Erythroblast (primary cell): ENCODE results near the gene RFX5.

ENCODE experiments used
- GATA1 ChIP-seq: IDR thresholded peaks from 2 replicates; pipeline ENCODE4 v1.6.1; 2011; ENCODE audit warnings: low read depth, mild to moderate bottlenecking, control low read depth, low read length, moderate library complexity
- POLR2A ChIP-seq: IDR thresholded peaks from 2 replicates; pipeline ENCODE4 v1.6.1; 2011; ENCODE audit warnings: mild to moderate bottlenecking, low read length

DNA sequence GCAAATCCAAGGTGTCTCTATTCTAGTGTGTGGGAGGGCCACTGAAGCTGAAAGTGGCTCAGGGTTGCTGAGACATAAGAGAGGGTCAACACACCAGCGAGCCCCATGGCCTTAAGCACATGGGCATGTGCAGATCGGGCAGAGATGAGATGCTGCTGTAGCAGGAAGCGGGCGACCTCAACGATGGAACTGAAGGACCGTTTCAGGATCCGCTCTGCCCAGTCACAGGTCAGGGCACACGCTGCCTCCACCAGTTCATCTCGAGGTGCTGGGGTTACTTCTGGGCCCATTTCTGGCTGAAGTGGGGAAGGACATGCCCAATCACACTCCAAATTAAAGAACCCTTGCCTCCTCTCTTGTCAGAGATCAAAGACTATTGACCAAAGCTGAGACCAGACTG, 3.5 kb downstream of the RFX5 start:
- TF ChIP-seq POLR2A: no peak
- TF ChIP-seq GATA1: no peak
